ENCODE data around the gene HERC5.
"Not testable (repeated sequence)": the region's sequence is repeated elsewhere in the genome, so short reads cannot be mapped to it uniquely, and the experiment has no call there.

Gene HERC5

DNA sequence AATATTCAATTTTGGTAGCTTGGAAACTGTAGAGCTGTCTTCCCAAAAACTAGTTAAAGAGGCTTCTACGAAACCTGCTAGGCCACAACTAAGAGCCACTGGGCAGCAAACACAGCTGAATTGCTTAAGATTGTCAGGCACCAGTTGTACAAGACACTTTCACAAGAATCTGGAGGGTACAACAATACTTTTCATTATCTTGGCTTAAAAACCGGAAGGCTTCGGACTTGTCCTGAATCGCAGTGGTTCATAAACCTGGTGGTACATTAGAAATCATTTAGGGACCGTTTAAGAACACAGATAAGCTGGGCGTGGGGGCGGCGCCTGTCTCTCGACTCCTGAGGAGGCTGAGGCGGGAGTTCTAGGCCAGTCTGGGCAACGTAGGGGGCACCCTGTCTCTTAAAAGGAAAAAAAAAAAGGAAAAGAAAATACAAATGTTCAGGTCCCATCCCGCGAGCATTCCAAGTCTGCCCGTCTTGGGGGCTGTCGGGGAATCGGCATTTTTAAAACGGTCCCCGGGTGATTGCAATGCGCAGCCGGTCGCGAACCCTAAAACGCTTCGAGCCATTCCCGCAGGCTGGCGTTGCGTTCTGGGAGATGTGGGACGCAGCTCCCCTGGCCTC is 65.9 kb downstream of the HERC5 start:
- no peak for DNase-seq (ENCODE audit: low read depth)

DNA sequence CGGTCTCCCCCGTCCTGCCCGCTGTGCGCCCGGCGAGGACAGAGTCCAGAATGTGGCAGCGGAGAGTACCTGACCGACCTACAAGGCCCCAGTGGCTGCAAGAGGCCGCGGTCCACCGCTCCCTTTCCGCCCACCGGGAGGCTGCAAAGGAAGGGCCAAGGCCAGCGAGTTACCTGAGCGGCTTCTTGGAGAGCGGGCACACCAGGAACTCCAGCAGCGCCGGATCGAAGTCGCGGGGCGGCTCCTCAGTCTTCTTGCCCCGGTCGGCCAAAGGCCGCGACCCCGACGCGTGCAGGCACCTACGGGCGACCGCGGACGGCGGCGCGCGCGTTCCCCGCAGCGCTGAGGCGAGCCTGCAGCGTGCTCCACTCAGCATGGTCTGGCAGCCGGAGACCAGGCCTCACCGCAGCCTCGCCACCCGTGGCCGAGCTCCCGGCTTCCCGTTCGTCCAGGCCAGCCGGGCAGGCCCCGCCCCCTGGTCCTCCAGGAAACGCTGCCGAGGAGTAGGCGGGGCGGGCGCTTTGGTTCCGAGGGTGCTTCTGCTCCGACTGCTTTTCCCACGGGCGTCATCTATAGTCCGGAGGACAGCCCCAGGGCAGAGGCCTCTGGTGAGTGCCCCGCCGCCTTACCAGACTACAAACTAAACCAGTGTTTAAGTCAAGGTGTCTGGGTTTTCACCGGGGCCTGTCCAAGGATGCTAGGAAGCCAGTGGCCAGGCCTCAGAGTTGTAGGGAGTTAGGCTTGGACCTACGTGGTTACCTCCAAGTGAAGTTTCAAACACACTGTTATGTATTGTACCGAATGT is 66.6 kb downstream of the HERC5 start, which contains the start of gene PYURF:
PYURF (minus strand) TSS at position 452 of the 805 bp plus-strand sequence; CDS start at position 376, 76 bp downstream.
- peak; percentile 75 for DNase-seq (ENCODE audit: low read depth)

DNA sequence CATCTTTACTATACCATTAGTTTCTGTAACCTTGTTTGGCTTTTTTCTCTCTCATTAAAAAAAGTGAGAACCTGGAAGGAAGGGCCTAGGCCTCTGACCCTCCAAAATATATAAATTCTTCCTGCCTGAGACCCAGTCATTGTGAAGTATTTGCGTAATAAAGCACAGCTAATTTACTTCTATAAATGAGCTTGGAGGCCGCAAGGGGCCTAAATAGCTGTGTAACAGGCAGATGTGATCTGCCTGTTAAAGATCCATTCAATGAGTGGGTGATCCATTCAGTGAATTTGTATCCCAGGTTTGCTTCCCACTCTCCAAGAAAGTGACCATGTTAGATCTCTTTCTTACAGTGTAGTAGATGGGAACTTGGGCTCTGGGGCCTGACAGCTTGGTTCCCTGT is 67.3 kb downstream of the HERC5 start:
- DNase-seq (ENCODE audit: low read depth): no peak

DNA sequence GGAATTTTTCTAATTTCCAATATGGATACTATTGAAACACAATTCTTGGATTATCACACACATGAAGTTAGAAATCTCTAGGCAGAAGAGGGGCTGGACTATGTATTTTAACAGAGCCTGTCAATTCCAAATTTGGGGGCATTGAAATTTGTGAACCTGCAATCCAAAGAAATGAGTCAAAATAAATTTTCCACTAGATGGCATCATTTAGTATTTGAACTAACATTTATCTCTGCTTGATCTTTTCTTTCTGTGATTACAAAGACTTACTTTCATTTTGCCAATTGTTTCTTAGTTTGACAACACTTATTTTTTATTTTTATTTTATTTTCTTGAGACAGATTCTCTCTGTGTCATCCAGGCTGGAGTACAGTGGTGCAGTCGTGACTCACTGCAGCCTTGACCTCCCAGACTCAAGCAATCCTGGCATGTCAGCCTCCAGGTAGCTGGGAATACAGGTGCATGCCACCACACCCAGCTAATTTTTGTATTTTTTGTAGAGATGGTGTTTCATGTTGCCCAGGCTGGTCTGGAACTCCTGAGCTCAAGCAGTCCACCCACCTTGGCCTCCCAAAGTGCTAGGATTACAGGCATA is 69.4 kb downstream of the HERC5 start:
- DNase-seq (ENCODE audit: low read depth): no peak

DNA sequence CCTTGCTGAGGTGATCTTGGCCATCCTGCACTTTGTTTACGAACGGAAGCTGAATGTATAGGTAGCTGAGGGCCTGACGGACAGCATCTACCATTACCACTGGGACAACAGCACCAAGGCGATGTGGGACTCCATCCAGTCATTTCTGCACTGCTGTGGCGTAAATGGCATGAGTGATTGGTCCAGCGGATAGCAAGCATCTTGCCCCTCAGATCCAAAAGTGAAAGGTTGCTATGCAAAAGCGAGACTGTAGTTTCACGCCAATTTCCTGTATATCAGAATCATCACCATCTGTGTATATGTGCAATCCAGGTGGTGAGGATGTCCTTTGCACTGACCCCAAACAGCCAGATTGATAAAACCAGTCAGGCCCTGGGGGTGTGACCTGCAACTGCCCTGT is 70.9 kb downstream of the HERC5 start:
- no peak for DNase-seq (ENCODE audit: low read depth)

DNA sequence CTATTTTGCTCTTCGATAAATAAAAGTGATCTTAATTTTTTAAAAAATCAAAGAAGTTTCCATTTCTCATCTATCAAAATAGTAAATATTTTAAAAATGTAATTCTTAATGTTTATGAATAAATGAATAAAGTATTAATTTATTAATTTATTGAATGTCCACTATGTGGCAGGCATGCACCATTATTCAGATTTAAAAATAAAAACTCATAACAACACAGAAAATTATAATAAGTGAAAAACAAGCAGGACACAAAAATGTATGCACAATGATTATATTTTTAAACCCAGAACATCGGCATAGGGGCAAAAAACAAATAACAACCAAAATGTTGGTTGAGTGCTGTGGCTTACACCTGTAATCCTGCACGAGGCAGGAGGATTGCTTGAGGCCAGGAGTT is 71.9 kb downstream of the HERC5 start:
- DNase-seq (ENCODE audit: low read depth): no peak

DNA sequence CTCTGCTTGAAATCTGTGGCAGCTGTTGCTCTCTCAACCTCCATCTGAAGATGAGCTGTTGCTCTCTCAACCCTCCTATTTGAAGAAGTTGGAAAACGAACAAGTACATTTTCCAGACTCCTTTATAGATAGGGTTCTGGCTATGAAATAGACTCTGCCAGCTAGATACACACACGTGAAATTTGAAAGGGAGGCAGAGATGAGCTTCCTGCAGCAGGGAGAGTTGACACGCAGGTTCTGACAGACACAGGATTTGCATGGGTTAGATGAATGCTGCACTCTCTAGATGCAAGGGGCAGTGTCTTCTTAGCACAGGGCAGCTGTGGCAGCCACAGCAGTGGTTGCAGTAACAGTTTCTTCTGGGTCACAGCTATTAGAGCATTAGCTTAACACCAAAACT is 74.6 kb downstream of the HERC5 start:
- no peak for DNase-seq (ENCODE audit: low read depth)

DNA sequence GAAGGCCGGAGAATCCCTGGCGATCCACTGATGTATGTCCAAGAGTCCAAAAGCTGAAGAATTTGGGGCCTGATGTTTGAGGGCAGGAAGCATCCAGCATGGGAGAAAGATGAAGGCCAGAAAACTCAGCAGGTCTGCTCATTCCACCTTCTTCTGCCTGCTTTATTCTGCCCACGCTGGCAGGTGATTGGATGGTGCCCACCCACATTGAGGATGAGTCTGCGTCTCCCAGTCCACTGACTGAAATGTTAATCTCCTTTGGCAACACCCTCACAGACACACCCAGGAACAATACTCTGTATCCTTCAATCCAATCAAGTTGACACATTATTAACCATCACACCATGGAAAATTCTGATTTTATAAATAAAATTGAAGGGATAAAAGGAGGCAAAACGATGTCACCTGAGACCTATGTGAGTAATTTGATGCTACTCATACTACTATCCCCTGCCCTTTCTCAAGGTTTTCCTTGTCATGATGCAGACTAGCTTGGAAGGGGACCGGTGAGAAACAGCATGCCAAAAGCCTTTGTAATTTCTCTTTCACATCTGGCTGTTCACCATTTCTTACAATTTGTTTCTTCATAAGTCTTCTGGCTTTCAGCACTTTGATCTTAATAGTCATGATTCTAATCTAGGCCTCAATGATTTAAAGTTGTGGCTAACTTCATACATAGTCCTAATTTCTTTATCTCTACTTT is 76.3 kb downstream of the HERC5 start:
- DNase-seq (ENCODE audit: low read depth): no peak

DNA sequence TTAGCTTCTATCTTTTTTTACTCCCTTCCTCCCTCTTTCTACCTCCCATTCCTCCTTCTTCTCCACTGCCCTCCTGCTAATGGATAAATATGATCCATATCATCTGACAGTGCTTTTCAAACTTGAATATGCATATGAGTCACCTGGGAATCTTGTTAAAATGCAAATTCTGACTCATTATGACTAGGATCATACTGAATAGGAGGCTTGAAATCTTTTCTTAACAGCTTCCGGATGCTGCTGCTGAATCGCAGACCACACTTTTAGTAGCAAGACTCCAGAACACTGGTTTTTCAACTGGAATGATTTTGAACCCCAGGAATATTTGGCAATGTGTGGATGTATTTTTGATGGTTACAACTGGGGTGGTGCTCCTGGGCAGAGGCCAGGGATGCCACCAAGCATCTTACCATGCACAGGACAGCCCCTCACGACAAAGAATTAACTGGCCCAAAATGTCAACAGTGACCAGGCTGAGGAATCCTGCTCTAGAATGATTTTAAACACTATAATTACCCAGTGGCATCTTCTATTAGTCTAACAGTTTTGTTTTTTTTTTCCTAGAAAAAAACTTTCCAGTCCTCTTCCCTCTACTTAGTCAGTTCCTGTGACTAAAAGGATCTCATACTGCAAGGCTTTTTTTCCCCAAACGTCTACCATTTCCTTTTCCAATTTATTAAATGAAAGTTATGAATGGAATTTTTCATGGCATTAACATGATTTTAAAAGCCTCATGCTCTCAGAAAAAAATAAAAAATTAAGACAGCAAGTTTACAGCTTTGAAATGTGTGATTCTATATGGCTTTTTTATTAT is 77.2 kb downstream of the HERC5 start:
- peak; percentile 81 for DNase-seq (ENCODE audit: low read depth)

DNA sequence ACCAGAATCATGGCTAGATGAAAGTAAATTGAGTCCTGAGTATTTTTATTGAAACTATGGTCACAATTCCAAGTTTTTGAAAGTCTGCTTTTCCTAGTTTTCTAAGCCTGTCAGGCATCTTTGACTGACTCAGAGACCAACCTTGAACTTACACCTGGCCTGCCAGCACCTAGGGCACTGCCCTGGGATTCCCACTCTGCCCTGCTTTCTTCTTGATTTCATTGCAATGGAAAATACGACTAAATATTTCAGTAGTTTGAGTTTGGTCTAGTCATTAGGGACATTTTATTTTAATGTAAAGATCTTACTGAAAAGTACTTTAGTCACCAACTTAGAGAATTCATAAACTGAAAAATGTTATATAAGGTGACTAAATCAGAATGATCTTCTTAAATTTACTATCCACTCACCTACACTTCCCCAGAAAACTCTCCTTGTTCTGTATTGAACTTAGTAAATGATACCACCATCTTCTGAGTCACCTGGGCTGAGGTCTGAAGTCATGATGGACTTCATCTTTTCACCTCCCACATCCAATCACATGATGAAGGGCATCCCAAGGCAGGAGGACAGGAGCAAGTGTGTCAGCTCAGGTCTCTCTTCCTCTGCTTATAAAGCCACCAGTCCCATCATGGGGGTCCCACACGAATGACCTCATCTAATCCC is 78.3 kb downstream of the HERC5 start:
- DNase-seq (ENCODE audit: low read depth): no peak

DNA sequence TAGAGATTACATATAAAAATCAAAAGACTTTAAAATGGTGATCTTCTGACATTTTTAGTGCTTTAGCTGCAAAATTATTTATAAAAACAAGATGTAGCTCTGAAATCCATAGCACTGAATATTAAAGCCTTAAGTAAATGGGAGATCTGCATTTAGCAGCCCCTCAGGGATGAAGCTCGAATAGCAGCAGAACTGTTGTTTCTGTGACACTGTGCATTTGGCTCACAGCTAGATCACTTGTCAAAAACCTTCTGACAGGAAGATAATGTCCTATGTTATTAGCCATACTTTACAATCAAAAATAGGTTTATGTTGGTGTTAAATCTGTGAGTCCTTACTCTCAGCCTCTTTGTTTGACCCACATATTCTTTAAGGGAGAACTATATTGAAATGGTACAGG is 80.8 kb downstream of the HERC5 start:
- DNase-seq (ENCODE audit: low read depth): no peak

DNA sequence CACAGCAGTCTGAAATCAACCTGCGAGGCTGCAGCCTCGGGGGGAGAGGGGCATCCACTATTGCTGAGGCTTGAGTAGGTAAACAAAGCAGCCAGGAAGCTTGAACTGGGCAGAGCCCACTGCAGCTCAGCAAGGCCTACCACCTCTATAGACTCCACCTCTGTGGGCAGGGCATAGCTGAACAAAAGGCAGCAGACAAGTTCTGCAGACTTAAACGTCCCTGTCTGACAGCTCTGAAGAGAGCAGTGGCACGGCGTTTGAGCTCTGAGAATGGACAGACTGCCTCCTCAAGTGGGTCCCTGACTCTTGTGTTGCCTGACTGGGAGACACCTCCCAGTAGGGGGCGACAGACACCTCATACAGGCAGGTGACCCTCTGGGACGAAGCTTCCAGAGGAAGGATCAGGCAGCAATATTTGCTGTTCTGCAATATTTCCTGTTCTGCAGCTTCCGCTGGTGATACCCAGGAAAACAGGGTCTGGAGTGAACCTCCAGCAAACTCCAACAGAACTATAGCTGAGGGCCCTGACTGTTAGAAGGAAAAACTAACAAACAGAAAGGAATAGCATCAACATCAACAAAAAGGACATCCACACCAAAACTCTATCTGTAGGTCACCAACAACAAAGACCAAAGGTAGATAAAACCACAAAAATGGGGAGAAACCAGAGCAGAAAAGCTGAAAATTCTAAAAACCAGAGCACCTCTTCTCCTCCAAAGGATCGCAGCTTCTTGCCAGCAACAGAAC is 82.6 kb downstream of the HERC5 start:
- DNase-seq (ENCODE audit: low read depth): not testable (repeated sequence)

DNA sequence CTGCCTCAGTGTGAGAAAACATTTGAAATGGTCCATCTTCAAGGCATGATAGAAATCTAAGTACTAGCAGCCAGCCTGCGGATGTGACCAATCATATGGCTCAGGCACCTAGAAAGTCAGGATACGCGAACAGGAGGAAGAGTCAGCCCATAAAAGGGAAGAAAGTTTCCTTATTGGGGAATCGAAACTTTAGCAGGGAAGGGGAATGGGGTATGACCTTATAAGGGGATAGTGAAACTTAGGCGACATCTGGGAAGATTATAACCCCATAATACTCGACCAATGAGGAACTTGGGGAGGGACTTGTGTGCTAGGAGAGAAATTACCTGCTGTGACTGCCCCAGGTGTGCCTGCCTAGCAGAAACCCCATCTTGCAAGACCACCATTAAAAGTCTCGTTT is 92.9 kb downstream of the HERC5 start:
- DNase-seq (ENCODE audit: low read depth): no peak

All from GM04503 (cell line).